RWPE2 (cell line): Measurements from ENCODE around the gene SIX2.

Experiments used
- ATAC-seq: fragments of 200-7000 bp; cut with Tn5 transposase; 3 replicates; pipeline ENCODE4 v1.9.1; 2021; ENCODE audit warnings: low read depth
- DNase-seq: peaks from one replicate; pipeline ENCODE4 v3.0.0-alpha.2; 2020; ENCODE audit warnings: low spot score
- H3K27ac ChIP-seq: fragments of 450-650 bp; 2 replicates; pipeline ENCODE4 v1.5.1; 2017; ENCODE audit warnings: mild to moderate bottlenecking; ENCODE audit not compliant: poor library complexity, severe bottlenecking
- H3K27me3 ChIP-seq: fragments of 250-450 bp; sonication (Bioruptor Pico); 2 replicates; pipeline ENCODE4 v1.5.1; 2021; ENCODE audit warnings: mild to moderate bottlenecking, moderate library complexity; ENCODE audit not compliant: insufficient read depth, poor library complexity, severe bottlenecking
- H3K36me3 ChIP-seq: fragments of 250-450 bp; sonication (Bioruptor Pico); 2 replicates; pipeline ENCODE4 v1.5.1; 2020; ENCODE audit warnings: low read depth, mild to moderate bottlenecking, moderate library complexity
- H3K4me1 ChIP-seq: fragments of 250-450 bp; sonication (Bioruptor Pico); 2 replicates; pipeline ENCODE4 v1.5.1; 2021; ENCODE audit warnings: mild to moderate bottlenecking, moderate library complexity; ENCODE audit not compliant: insufficient read depth, poor library complexity, severe bottlenecking
- H3K4me3 ChIP-seq: fragments of 250-450 bp; sonication (Bioruptor Pico); 2 replicates; pipeline ENCODE4 v1.5.1; 2021; ENCODE audit warnings: mild to moderate bottlenecking, moderate library complexity; ENCODE audit not compliant: severe bottlenecking
- H3K9me3 ChIP-seq: fragments of 250-450 bp; sonication (Bioruptor Pico); 2 replicates; pipeline ENCODE4 v1.5.1; 2021; ENCODE audit warnings: mild to moderate bottlenecking, moderate library complexity; ENCODE audit not compliant: severe bottlenecking
- TF ChIP-seq, protein P1 (sequence below): fragments of 450-650 bp; IDR thresholded peaks from one replicate; pipeline ENCODE4 v1.5.1; 2017; ENCODE audit warnings: mild to moderate bottlenecking, moderate library complexity; ENCODE audit not compliant: poor library complexity, severe bottlenecking

The SIX2 gene

DNA sequence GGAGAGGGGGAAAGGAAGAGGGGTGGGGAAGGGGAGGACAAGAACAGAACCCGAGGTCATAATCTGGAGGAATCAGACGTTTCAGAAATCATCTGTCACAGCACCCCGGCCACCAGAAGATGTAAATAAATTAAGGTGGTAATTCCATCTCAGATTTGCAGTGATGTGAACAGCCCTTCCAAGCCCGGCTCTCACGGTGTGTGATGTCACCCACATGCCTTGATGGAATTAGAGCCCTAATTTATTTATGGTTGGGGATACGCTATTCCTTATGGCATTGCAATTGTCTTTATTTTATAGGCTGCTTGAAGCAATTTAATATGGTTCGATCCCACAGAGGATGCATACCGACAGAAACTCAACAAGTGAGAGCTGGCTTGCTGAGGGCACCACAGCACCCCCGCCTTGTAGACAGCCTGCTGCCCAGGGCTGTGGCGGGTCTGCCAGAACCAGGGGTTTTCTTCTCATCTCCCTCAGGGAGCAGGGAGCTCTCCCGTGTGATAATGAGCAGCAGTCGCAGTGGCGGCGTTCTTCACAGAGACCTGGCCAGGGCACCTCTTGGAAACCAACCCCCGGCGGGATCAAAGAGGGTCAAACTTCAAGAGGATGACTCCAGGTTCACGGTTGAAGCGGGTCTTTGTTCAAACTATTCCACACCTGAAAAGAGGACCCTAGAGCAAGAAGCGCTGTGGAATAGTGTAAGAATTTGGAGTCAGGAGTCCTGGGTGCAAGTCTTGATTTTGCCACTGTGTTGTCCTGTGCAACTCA lies 40.5 kb upstream of the SIX2 start:
- Histone ChIP-seq H3K4me3 (no peak overlapping the region), H3K36me3 (no peaks in the 10 kb centered on the region), H3K4me1 (no peaks in the 10 kb centered on the region), H3K27ac (no peak overlapping the region), H3K27me3 (no peaks in the 10 kb centered on the region), H3K9me3 (no peaks in the 10 kb centered on the region)
- DNase-seq (no peak), ATAC-seq (no peak)
- TF ChIP-seq, protein P1, sequence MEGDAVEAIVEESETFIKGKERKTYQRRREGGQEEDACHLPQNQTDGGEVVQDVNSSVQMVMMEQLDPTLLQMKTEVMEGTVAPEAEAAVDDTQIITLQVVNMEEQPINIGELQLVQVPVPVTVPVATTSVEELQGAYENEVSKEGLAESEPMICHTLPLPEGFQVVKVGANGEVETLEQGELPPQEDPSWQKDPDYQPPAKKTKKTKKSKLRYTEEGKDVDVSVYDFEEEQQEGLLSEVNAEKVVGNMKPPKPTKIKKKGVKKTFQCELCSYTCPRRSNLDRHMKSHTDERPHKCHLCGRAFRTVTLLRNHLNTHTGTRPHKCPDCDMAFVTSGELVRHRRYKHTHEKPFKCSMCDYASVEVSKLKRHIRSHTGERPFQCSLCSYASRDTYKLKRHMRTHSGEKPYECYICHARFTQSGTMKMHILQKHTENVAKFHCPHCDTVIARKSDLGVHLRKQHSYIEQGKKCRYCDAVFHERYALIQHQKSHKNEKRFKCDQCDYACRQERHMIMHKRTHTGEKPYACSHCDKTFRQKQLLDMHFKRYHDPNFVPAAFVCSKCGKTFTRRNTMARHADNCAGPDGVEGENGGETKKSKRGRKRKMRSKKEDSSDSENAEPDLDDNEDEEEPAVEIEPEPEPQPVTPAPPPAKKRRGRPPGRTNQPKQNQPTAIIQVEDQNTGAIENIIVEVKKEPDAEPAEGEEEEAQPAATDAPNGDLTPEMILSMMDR, result no peak

DNA sequence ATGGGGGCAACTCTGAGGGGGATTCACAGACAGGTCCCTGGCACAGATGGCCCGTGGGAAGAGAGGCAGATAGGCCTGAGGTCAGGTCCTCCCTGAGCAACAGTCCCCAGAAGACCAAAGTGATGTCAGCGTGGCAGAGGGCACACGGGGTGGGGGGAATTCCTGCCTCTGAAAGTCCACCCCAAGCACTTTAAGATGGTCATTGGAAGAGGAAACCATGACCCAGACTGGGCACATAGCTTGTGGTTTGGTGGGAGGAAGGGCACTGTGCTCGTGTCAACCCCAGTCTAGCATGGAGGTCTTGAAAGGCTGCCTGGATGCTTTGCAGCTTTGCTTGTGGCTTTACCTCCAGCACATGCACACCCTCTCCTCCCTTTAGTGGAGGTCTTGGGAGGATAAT lies 38.0 kb upstream of the SIX2 start:
- Histone ChIP-seq H3K36me3 (no peaks in the 10 kb centered on the region), H3K27ac (no peak overlapping the region), H3K27me3 (no peaks in the 10 kb centered on the region), H3K4me1 (no peaks in the 10 kb centered on the region), H3K4me3 (no peak overlapping the region), H3K9me3 (no peaks in the 10 kb centered on the region)
- DNase-seq (no peak), ATAC-seq (no peak)
- TF ChIP-seq, protein P1, result no peak

DNA sequence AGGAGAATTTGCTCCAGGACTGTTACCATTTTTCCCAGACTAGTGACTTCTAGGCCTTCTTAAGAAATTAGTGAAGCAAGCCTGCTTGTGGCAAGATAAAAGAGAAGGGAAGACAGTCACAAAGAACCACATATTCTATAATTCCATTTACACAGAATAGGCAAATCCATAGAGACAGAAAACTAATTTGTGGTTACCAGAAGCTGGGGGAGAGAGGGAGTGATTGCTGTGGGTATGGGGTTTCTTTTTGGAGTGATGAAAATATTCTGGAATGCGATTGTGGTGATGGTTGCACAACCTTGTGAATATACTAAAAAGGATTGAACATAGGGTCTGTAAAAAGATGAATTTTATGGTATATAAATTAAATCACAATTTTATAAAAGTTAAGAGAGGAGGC lies 37.5 kb upstream of the SIX2 start:
- Histone ChIP-seq H3K36me3 (no peaks in the 10 kb centered on the region), H3K4me1 (no peaks in the 10 kb centered on the region), H3K27ac (no peak overlapping the region), H3K27me3 (no peaks in the 10 kb centered on the region), H3K9me3 (no peaks in the 10 kb centered on the region), H3K4me3 (no peak overlapping the region)
- DNase-seq (no peak), ATAC-seq (no peak)
- TF ChIP-seq, protein P1, result no peak

DNA sequence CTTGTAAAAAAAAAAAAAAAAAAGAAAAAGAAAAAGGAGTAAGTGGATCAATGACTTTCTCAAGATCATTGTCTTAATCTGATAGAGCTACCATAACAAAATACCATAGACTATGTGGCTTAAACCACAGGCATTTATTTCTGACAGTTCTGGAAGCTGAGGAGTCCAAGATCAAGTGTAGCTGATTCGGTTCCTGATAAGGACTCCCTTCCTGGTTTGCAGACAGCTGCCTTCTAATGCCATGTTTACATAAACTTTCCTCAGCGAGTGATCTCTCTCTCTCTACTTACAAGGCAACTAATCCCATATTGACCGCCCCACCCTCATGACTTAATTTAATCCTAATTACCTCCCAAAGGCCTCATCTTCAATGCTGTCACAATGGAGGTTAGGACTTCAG lies 36.5 kb upstream of the SIX2 start:
- H3K4me1 ChIP-seq, result no peaks in the 10 kb centered on the region
- no peaks in the 10 kb centered on the region for H3K9me3 ChIP-seq
- no peaks in the 10 kb centered on the region for H3K27me3 ChIP-seq
- H3K4me3 ChIP-seq, result no peak overlapping the region
- TF ChIP-seq, protein P1, result no peak
- ATAC-seq (no peak), DNase-seq (no peak)
- no peak overlapping the region for H3K27ac ChIP-seq
- no peaks in the 10 kb centered on the region for H3K36me3 ChIP-seq

DNA sequence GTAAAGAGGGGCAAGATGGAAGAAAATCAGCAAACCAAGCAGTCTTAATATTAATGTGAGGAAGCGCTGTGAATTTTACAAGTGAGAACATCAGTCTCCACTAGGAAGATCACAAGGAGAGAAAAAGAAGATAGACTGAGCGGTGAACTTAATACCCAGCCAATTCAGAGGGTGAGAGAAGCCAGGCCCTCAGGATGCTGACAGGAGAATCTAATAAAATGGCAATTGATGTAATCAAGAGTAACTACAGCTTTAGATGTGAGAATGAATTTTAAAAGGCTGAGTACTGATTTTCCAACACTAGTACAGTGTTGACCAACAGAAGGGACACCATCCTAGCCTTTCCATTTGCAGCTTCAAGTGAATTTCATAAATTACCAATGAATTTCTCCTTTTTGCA lies 35.7 kb upstream of the SIX2 start:
- Histone ChIP-seq H3K4me1 (peaks cover 3% of the 10 kb centered on the region), H3K9me3 (no peaks in the 10 kb centered on the region), H3K36me3 (no peaks in the 10 kb centered on the region), H3K4me3 (no peak overlapping the region), H3K27me3 (no peaks in the 10 kb centered on the region), H3K27ac (no peak overlapping the region)
- DNase-seq (no peak), ATAC-seq (no peak)
- TF ChIP-seq, protein P1, result no peak
